Stomach (tissue), 4 donors: Measurements from ENCODE around the gene AP5S1.

Source experiments
- EP300 ChIP-seq: sonication (generic); formaldehyde crosslinking; IDR thresholded peaks from one replicate; pipeline ENCODE4 v1.6.1; 2017; ENCODE audit warnings: antibody characterized with exemption
- TF ChIP-seq, protein P1 (sequence below), 7 experiments: fragments of 450-650 bp in 4 of 7; fragments of 200-600 bp in 3 of 7; sonication (generic) in 3 of 7; IDR thresholded peaks; one replicate each; pipeline ENCODE4 v1.5.1; 2016 to 2019; ENCODE audit warnings: antibody characterized with exemption in 7 of 7, control low read depth in 2 of 7, mild to moderate bottlenecking in 1 of 7

GRCh38 chr20:3846378-3846739, 26.0 kb downstream of the AP5S1 start:
- TF ChIP-seq EP300, result no peak
- TF ChIP-seq, protein P1, sequence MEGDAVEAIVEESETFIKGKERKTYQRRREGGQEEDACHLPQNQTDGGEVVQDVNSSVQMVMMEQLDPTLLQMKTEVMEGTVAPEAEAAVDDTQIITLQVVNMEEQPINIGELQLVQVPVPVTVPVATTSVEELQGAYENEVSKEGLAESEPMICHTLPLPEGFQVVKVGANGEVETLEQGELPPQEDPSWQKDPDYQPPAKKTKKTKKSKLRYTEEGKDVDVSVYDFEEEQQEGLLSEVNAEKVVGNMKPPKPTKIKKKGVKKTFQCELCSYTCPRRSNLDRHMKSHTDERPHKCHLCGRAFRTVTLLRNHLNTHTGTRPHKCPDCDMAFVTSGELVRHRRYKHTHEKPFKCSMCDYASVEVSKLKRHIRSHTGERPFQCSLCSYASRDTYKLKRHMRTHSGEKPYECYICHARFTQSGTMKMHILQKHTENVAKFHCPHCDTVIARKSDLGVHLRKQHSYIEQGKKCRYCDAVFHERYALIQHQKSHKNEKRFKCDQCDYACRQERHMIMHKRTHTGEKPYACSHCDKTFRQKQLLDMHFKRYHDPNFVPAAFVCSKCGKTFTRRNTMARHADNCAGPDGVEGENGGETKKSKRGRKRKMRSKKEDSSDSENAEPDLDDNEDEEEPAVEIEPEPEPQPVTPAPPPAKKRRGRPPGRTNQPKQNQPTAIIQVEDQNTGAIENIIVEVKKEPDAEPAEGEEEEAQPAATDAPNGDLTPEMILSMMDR (IDR thresholded peaks at IDR 0.05), result no peak
